ENCODE measurements around the gene PTPRQ. TPM values are rescaled to one million over a fixed set of nuclear protein-coding genes. Genes with fewer than 3 reads are reported as not detected.

Gene PTPRQ
- total RNA-seq, 1 donor from 2014 or later = not detected

- no peak overlapping the region for H3K4me3 ChIP-seq (ENCODE audit: low read depth, low read length)
- peaks cover 9% of the 10 kb centered on the region for H3K27me3 ChIP-seq (ENCODE audit: control insufficient read depth, insufficient read depth, low read length)
- DNase-seq (ENCODE audit: low read depth) (no peak), FAIRE-seq (no peak)
- TF ChIP-seq CTCF (IDR thresholded peaks at IDR 0.05; ENCODE audit: insufficient read depth, low read length, severe bottlenecking) = no peak
- no peaks in the 10 kb centered on the region for H3K36me3 ChIP-seq (ENCODE audit: control insufficient read depth, insufficient read depth, low read length)
These were observed 264.9 kb downstream of the PTPRQ start for GRCh38 chr12:80708975-80709328.

GRCh38 chr12:80709811-80710726 is 266.0 kb downstream of the PTPRQ start:
- no peaks in the 10 kb centered on the region for H3K36me3 ChIP-seq (ENCODE audit: control insufficient read depth, insufficient read depth, low read length)
- DNase-seq (ENCODE audit: low read depth) = no peak
- no peak overlapping the region for H3K4me3 ChIP-seq (ENCODE audit: low read depth, low read length)
- no peak for FAIRE-seq
- peak; percentile 29 for TF ChIP-seq CTCF (IDR thresholded peaks at IDR 0.05; ENCODE audit: insufficient read depth, low read length, severe bottlenecking)
- peaks cover 9% of the 10 kb centered on the region for H3K27me3 ChIP-seq (ENCODE audit: control insufficient read depth, insufficient read depth, low read length)

GRCh38 chr12:80710727-80711449 is 266.9 kb downstream of the PTPRQ start:
- Histone ChIP-seq H3K36me3 (ENCODE audit: control insufficient read depth, insufficient read depth, low read length) (no peaks in the 10 kb centered on the region), H3K4me3 (ENCODE audit: low read depth, low read length) (no peak overlapping the region), H3K27me3 (ENCODE audit: control insufficient read depth, insufficient read depth, low read length) (peaks cover 10% of the 10 kb centered on the region)
- no peak for TF ChIP-seq CTCF (IDR thresholded peaks at IDR 0.05; ENCODE audit: insufficient read depth, low read length, severe bottlenecking)
- FAIRE-seq = no peak
- DNase-seq (ENCODE audit: low read depth) = no peak

- no peak for DNase-seq (ENCODE audit: low read depth)
- no peak for TF ChIP-seq CTCF (IDR thresholded peaks at IDR 0.05; ENCODE audit: insufficient read depth, low read length, severe bottlenecking)
- H3K4me3 ChIP-seq (ENCODE audit: low read depth, low read length) = no peak overlapping the region
- peaks cover 12% of the 10 kb centered on the region for H3K27me3 ChIP-seq (ENCODE audit: control insufficient read depth, insufficient read depth, low read length)
- FAIRE-seq = no peak
- no peaks in the 10 kb centered on the region for H3K36me3 ChIP-seq (ENCODE audit: control insufficient read depth, insufficient read depth, low read length)
These were observed 267.8 kb downstream of the PTPRQ start for GRCh38 chr12:80711866-80712265.

GRCh38 chr12:80712866-80713265 is 268.8 kb downstream of the PTPRQ start:
- peaks cover 10% of the 10 kb centered on the region for H3K27me3 ChIP-seq (ENCODE audit: control insufficient read depth, insufficient read depth, low read length)
- FAIRE-seq = no peak
- DNase-seq (ENCODE audit: low read depth) = no peak
- no peak overlapping the region for H3K4me3 ChIP-seq (ENCODE audit: low read depth, low read length)
- H3K36me3 ChIP-seq (ENCODE audit: control insufficient read depth, insufficient read depth, low read length) = no peaks in the 10 kb centered on the region
- no peak for TF ChIP-seq CTCF (IDR thresholded peaks at IDR 0.05; ENCODE audit: insufficient read depth, low read length, severe bottlenecking)
